DND-41 (cell line): ENCODE measurements around the gene CFAP54.
A peak's percentile ranks its signal among the peaks of the same experiment; 100 is the strongest.

ENCODE experiments used
- EZH2 ChIP-seq: IDR thresholded peaks from 3 replicates; pipeline ENCODE4 v1.6.1; 2012; ENCODE audit warnings: borderline replicate concordance, low read depth, mild to moderate bottlenecking, moderate library complexity, low read length, inconsistent platforms; ENCODE audit not compliant: severe bottlenecking
- TF ChIP-seq, protein P1 (sequence below): IDR thresholded peaks from 2 replicates; pipeline ENCODE4 v1.5.1; 2012; ENCODE audit warnings: borderline replicate concordance, low read length, moderate library complexity, mild to moderate bottlenecking; ENCODE audit not compliant: poor library complexity, severe bottlenecking; ENCODE audit errors: extremely low read depth

- TF ChIP-seq, protein P1, sequence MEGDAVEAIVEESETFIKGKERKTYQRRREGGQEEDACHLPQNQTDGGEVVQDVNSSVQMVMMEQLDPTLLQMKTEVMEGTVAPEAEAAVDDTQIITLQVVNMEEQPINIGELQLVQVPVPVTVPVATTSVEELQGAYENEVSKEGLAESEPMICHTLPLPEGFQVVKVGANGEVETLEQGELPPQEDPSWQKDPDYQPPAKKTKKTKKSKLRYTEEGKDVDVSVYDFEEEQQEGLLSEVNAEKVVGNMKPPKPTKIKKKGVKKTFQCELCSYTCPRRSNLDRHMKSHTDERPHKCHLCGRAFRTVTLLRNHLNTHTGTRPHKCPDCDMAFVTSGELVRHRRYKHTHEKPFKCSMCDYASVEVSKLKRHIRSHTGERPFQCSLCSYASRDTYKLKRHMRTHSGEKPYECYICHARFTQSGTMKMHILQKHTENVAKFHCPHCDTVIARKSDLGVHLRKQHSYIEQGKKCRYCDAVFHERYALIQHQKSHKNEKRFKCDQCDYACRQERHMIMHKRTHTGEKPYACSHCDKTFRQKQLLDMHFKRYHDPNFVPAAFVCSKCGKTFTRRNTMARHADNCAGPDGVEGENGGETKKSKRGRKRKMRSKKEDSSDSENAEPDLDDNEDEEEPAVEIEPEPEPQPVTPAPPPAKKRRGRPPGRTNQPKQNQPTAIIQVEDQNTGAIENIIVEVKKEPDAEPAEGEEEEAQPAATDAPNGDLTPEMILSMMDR = peak; percentile 35
- no peak for TF ChIP-seq EZH2
Observed at GRCh38 chr12:96698521-96698920, 209.1 kb downstream of the CFAP54 start.
